Liver (tissue), 9 donors: ENCODE measurements around the gene OPRL1. TPM values are rescaled to one million over a fixed set of nuclear protein-coding genes. Genes with fewer than 3 reads are reported as not detected.
A peak's percentile ranks its signal among the peaks of the same experiment; 100 is the strongest.

Experiments used
- DNase-seq: peaks from one replicate; pipeline ENCODE4 v3.0.0-alpha.2; 2017; ENCODE audit warnings: low spot score
- H3K27ac ChIP-seq, 2 donors: one replicate each; pipeline ENCODE4 v1.7.0; 2013; ENCODE audit warnings: inconsistent platforms in 2 of 2, low read length in 2 of 2, control low read depth in 1 of 2, low read depth in 1 of 2, mild to moderate bottlenecking in 1 of 2
- H3K27me3 ChIP-seq, 4 donors: one replicate each; pipeline versions ENCODE4 v1.6.1 to v1.7.0; 2013; ENCODE audit warnings: low read length in 3 of 4, inconsistent platforms in 1 of 4, mild to moderate bottlenecking in 1 of 4, moderate library complexity in 1 of 4; ENCODE audit not compliant: control insufficient read depth in 4 of 4, insufficient read depth in 4 of 4
- H3K36me3 ChIP-seq, 4 donors: one replicate each; pipeline versions ENCODE4 v1.6.1 to v1.7.0; 2013; ENCODE audit warnings: low read length in 3 of 4, mild to moderate bottlenecking in 3 of 4, low read depth in 1 of 4, moderate library complexity in 1 of 4; ENCODE audit not compliant: control insufficient read depth in 4 of 4, insufficient read depth in 3 of 4
- H3K4me1 ChIP-seq, 4 donors: one replicate each; pipeline versions ENCODE4 v1.6.1 to v1.7.0; 2013; ENCODE audit warnings: low read length in 3 of 4, mild to moderate bottlenecking in 3 of 4, moderate library complexity in 1 of 4; ENCODE audit not compliant: control insufficient read depth in 4 of 4, insufficient read depth in 4 of 4
- H3K4me3 ChIP-seq, 3 donors: one replicate each; pipeline versions ENCODE4 v1.6.1 to v1.7.0; 2013; ENCODE audit warnings: low read length in 3 of 3, control low read depth in 1 of 3, low read depth in 1 of 3, mild to moderate bottlenecking in 1 of 3
- H3K9ac ChIP-seq, 2 donors: one replicate each; pipeline ENCODE4 v1.7.0; 2013; ENCODE audit warnings: low read length in 2 of 2, mild to moderate bottlenecking in 2 of 2, moderate library complexity in 2 of 2, control low read depth in 1 of 2, low read depth in 1 of 2
- H3K9me3 ChIP-seq, 4 donors: one replicate each; pipeline versions ENCODE4 v1.6.1 to v1.7.0; 2013; ENCODE audit warnings: low read length in 3 of 4; ENCODE audit not compliant: control insufficient read depth in 4 of 4
- EGR1 ChIP-seq, 2 donors: IDR thresholded peaks; 2 replicates each; pipeline ENCODE4 v1.6.1; 2016 to 2018; ENCODE audit warnings: antibody characterized with exemption in 2 of 2, low read depth in 2 of 2
- FOXA1 ChIP-seq: IDR thresholded peaks from 2 replicates; pipeline ENCODE4 v1.6.1; 2016; ENCODE audit warnings: antibody characterized with exemption
- FOXA2 ChIP-seq: IDR thresholded peaks from 2 replicates; pipeline ENCODE4 v1.6.1; 2016; ENCODE audit warnings: antibody characterized with exemption
- GABPA ChIP-seq, 2 donors: IDR thresholded peaks in 1 of 2; conservative IDR thresholded peaks in 1 of 2; 2 replicates each; pipeline ENCODE4 v1.6.1; 2016; ENCODE audit warnings: antibody characterized with exemption in 2 of 2, mild to moderate bottlenecking in 1 of 2, moderate library complexity in 1 of 2
- HNF4A ChIP-seq, 2 donors: conservative IDR thresholded peaks; 2 replicates each; pipeline ENCODE4 v1.6.1; 2016; ENCODE audit warnings: antibody characterized with exemption in 2 of 2, mild to moderate bottlenecking in 2 of 2
- HNF4G ChIP-seq: IDR thresholded peaks from 2 replicates; pipeline ENCODE4 v1.6.1; 2016; ENCODE audit warnings: antibody characterized with exemption
- JUND ChIP-seq, 2 donors: IDR thresholded peaks; 2 replicates each; pipeline ENCODE4 v1.6.1; 2016; ENCODE audit warnings: antibody characterized with exemption in 2 of 2
- MAX ChIP-seq: IDR thresholded peaks from 2 replicates; pipeline ENCODE4 v1.6.1; 2016; ENCODE audit warnings: antibody characterized with exemption
- NR2F2 ChIP-seq: IDR thresholded peaks from 2 replicates; pipeline ENCODE4 v1.6.1; 2016; ENCODE audit warnings: antibody characterized with exemption
- RAD21 ChIP-seq, 2 donors: IDR thresholded peaks; 2 replicates each; pipeline ENCODE4 v1.6.1; 2016; ENCODE audit warnings: antibody characterized with exemption in 2 of 2, mild to moderate bottlenecking in 2 of 2
- RXRA ChIP-seq, 2 donors: IDR thresholded peaks; 2 replicates each; pipeline ENCODE4 v1.6.1; 2017 to 2018; ENCODE audit warnings: antibody characterized with exemption in 2 of 2, mild to moderate bottlenecking in 1 of 2
- SP1 ChIP-seq: IDR thresholded peaks from 2 replicates; pipeline ENCODE4 v1.6.1; 2018; ENCODE audit warnings: antibody characterized with exemption, mild to moderate bottlenecking
- TAF1 ChIP-seq: conservative IDR thresholded peaks from 2 replicates; pipeline ENCODE4 v1.6.1; 2016; ENCODE audit warnings: antibody characterized with exemption, mild to moderate bottlenecking
- YY1 ChIP-seq: IDR thresholded peaks from 2 replicates; pipeline ENCODE4 v1.6.1; 2016; ENCODE audit warnings: antibody characterized with exemption, mild to moderate bottlenecking
- ZBTB33 ChIP-seq: IDR thresholded peaks from 2 replicates; pipeline ENCODE4 v1.6.1; 2016; ENCODE audit warnings: antibody characterized with exemption
- WGBS: extraction: QIAGEN DNeasy Blood & Tissue Kit; methylation state at CpG from one replicate; pipeline ENCODE4 v1.1.7; 2013; 5-methylcytosine and 5-hydroxymethylcytosine counted together
- polyA plus RNA-seq, 2 donors: library from polyadenylated mRNA; stranded (reverse) in 1 of 2; unstranded in 1 of 2; fragments of 200-250 nt in 1 of 2; fragments of >200 nt in 1 of 2; fragmentation: Nextera tagmentation in 1 of 2; extraction: Ambion mirVana in 1 of 2; gene quantifications; one replicate each; pipeline versions ENCODE4 v1.2.1 to v1.2.3, GENCODE V29; 2013 to 2015
- total RNA-seq, 2 donors: library from RNA; depleted of rRNA; stranded (reverse); fragments of >200 nt; gene quantifications; one replicate each; pipeline ENCODE4 v1.2.3, GENCODE V29; 2014
- TF ChIP-seq, protein P1 (sequence below): IDR thresholded peaks from 2 replicates; pipeline ENCODE4 v1.6.1; 2016; ENCODE audit warnings: antibody characterized with exemption
- TF ChIP-seq, protein P2 (sequence below): IDR thresholded peaks from 2 replicates; pipeline ENCODE4 v1.6.1; 2016; ENCODE audit warnings: antibody characterized with exemption, mild to moderate bottlenecking
- TF ChIP-seq, protein P3 (sequence below): fragments of 150-350 bp; IDR thresholded peaks from 2 replicates; pipeline ENCODE4 v1.5.1; 2017; ENCODE audit warnings: improper control_type of control experiment, low read depth, low read length; ENCODE audit not compliant: missing input control
- donor health status: healthy.
- donor health status: healthy.
- donor health status: healthy.
- donor health status: healthy.
- donor health status: healthy.

The OPRL1 gene
- total and polyA plus RNA-seq, 4 donors, result 0.04 to 0.79 (median 0.35) TPM

DNA sequence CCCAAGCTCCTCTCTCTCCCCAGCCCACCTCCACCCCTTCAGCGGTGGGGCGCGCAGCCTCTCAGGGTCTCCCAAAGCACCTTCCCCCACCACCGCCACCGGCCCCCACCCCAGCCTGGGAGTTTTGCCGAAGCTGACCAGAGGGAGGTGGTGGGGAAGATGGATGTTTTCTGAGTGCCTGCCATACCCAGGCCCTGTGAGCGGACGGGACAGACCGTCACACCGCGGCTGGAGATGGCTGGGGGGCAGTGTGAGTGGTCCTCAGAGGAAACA is 38.2 kb upstream of the OPRL1 start:
- H3K9ac ChIP-seq, result no peak overlapping the region
- H3K9me3 ChIP-seq, result no peaks in the 10 kb centered on the region
- no peak overlapping the region for H3K27ac ChIP-seq
- peaks cover 7 to 26% (median 11%) of the 10 kb centered on the region in 4 donors for H3K4me1 ChIP-seq
- no peaks in the 10 kb centered on the region for H3K36me3 ChIP-seq
- WGBS, result 35% methylated on average over 11 of the region's 11 CpGs
- DNase-seq, result no peak
- H3K27me3 ChIP-seq, result peaks cover 0 to 3% (median 2%) of the 10 kb centered on the region in 4 donors
- no peak overlapping the region for H3K4me3 ChIP-seq
- TF ChIP-seq SP1, result no peak

- no peak for TF ChIP-seq FOXA2
- TF ChIP-seq ZBTB33, result no peak
- TF ChIP-seq YY1, result no peak
- peak; percentile 13 for TF ChIP-seq NR2F2
- no peak for TF ChIP-seq GABPA (IDR thresholded peaks at IDR 0.05 in 1 of 2, conservative IDR thresholded peaks at IDR 0.05 in 1 of 2)
- no peak for TF ChIP-seq RXRA (IDR thresholded peaks at IDR 0.05)
- H3K27ac ChIP-seq, result peak overlapping the region in 1 of 2 donors; percentile 46
- H3K9me3 ChIP-seq, result no peaks in the 10 kb centered on the region
- 7% methylated on average over 55 of the region's 55 CpGs for WGBS
- no peaks in the 10 kb centered on the region for H3K36me3 ChIP-seq
- H3K4me3 ChIP-seq, result peak overlapping the region in 1 of 3 donors; percentile 48
- no peak for DNase-seq
- H3K27me3 ChIP-seq, result peaks cover 0 to 7% (median 2%) of the 10 kb centered on the region in 4 donors
- H3K4me1 ChIP-seq, result peaks cover 7 to 26% (median 11%) of the 10 kb centered on the region in 4 donors
- H3K9ac ChIP-seq, result no peak overlapping the region
These were observed 37.7 kb upstream of the OPRL1 start for GRCh38 chr20:64042054-64042781.

- Histone ChIP-seq H3K9ac (no peak overlapping the region), H3K27me3 (peaks cover 0 to 7% (median 2%) of the 10 kb centered on the region in 4 donors), H3K27ac (no peak overlapping the region), H3K4me1 (peaks cover 0 to 23% (median 8%) of the 10 kb centered on the region in 4 donors), H3K36me3 (no peaks in the 10 kb centered on the region), H3K9me3 (no peaks in the 10 kb centered on the region), H3K4me3 (no peak overlapping the region)
- no peak for DNase-seq
- TF ChIP-seq RAD21 (IDR thresholded peaks at IDR 0.05) (no peak), JUND (IDR thresholded peaks at IDR 0.05) (no peak), ZBTB33 (no peak), EGR1 (IDR thresholded peaks at IDR 0.05; ENCODE audit: low read depth in 2 of 2) (no peak), SP1 (no peak), YY1 (no peak), TAF1 (no peak), MAX (no peak), RXRA (IDR thresholded peaks at IDR 0.05) (no peak), FOXA2 (no peak), HNF4G (no peak), FOXA1 (no peak), GABPA (IDR thresholded peaks at IDR 0.05 in 1 of 2, conservative IDR thresholded peaks at IDR 0.05 in 1 of 2) (no peak), HNF4A (conservative IDR thresholded peaks at IDR 0.05) (no peak), NR2F2 (no peak)
- TF ChIP-seq, protein P1, sequence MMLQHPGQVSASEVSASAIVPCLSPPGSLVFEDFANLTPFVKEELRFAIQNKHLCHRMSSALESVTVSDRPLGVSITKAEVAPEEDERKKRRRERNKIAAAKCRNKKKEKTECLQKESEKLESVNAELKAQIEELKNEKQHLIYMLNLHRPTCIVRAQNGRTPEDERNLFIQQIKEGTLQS, result no peak
- TF ChIP-seq, protein P2, sequence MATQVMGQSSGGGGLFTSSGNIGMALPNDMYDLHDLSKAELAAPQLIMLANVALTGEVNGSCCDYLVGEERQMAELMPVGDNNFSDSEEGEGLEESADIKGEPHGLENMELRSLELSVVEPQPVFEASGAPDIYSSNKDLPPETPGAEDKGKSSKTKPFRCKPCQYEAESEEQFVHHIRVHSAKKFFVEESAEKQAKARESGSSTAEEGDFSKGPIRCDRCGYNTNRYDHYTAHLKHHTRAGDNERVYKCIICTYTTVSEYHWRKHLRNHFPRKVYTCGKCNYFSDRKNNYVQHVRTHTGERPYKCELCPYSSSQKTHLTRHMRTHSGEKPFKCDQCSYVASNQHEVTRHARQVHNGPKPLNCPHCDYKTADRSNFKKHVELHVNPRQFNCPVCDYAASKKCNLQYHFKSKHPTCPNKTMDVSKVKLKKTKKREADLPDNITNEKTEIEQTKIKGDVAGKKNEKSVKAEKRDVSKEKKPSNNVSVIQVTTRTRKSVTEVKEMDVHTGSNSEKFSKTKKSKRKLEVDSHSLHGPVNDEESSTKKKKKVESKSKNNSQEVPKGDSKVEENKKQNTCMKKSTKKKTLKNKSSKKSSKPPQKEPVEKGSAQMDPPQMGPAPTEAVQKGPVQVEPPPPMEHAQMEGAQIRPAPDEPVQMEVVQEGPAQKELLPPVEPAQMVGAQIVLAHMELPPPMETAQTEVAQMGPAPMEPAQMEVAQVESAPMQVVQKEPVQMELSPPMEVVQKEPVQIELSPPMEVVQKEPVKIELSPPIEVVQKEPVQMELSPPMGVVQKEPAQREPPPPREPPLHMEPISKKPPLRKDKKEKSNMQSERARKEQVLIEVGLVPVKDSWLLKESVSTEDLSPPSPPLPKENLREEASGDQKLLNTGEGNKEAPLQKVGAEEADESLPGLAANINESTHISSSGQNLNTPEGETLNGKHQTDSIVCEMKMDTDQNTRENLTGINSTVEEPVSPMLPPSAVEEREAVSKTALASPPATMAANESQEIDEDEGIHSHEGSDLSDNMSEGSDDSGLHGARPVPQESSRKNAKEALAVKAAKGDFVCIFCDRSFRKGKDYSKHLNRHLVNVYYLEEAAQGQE, result no peak
- TF ChIP-seq, protein P3, sequence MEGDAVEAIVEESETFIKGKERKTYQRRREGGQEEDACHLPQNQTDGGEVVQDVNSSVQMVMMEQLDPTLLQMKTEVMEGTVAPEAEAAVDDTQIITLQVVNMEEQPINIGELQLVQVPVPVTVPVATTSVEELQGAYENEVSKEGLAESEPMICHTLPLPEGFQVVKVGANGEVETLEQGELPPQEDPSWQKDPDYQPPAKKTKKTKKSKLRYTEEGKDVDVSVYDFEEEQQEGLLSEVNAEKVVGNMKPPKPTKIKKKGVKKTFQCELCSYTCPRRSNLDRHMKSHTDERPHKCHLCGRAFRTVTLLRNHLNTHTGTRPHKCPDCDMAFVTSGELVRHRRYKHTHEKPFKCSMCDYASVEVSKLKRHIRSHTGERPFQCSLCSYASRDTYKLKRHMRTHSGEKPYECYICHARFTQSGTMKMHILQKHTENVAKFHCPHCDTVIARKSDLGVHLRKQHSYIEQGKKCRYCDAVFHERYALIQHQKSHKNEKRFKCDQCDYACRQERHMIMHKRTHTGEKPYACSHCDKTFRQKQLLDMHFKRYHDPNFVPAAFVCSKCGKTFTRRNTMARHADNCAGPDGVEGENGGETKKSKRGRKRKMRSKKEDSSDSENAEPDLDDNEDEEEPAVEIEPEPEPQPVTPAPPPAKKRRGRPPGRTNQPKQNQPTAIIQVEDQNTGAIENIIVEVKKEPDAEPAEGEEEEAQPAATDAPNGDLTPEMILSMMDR, result no peak
- 85% methylated on average over 9 of the region's 9 CpGs for WGBS
These were observed 36.1 kb upstream of the OPRL1 start for GRCh38 chr20:64043768-64044167.
